Ovary (tissue), 3 donors: Measurements from ENCODE around the gene STRADB.
"Not testable (repeated sequence)": the region's sequence is repeated elsewhere in the genome, so short reads cannot be mapped to it uniquely, and the experiment has no call there.

ENCODE experiments used
- EP300 ChIP-seq: sonication (generic); formaldehyde crosslinking; IDR thresholded peaks from one replicate; pipeline ENCODE4 v1.6.1; 2017; ENCODE audit warnings: antibody characterized with exemption
- POLR2A ChIP-seq: fragments of 450-650 bp; IDR thresholded peaks from one replicate; pipeline ENCODE4 v1.6.1; 2017; ENCODE audit warnings: antibody characterized with exemption, mild to moderate bottlenecking, moderate library complexity
- TF ChIP-seq, protein P1 (sequence below), 3 donors: fragments of 450-650 bp in 2 of 3; fragments of 200-600 bp in 1 of 3; IDR thresholded peaks; one replicate each; pipeline versions ENCODE4 v1.5.1 to v1.8.0; 2016 to 2022; ENCODE audit warnings: antibody characterized with exemption in 3 of 3, mild to moderate bottlenecking in 1 of 3
- donor health status: DM: no; HTN: no; CAD: no.

DNA sequence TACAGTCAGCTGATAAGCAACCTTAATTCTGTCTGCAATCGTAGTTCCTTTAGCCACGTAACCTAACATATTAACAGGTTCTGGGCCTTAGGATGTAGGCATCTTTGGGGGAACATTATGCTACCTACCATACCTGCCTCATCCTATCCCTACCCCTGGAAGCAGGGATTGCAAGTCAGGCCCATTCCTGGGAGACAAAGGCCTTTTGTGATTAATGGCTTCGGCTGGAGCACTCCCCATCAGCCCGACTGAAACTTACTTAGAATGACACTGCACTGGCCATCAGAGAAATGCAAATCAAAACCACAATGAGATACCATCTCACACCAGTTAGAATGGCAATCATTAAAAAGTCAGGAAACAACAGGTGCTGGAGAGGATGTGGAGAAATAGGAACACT lies 32.2 kb downstream of the STRADB start:
- TF ChIP-seq, protein P1, sequence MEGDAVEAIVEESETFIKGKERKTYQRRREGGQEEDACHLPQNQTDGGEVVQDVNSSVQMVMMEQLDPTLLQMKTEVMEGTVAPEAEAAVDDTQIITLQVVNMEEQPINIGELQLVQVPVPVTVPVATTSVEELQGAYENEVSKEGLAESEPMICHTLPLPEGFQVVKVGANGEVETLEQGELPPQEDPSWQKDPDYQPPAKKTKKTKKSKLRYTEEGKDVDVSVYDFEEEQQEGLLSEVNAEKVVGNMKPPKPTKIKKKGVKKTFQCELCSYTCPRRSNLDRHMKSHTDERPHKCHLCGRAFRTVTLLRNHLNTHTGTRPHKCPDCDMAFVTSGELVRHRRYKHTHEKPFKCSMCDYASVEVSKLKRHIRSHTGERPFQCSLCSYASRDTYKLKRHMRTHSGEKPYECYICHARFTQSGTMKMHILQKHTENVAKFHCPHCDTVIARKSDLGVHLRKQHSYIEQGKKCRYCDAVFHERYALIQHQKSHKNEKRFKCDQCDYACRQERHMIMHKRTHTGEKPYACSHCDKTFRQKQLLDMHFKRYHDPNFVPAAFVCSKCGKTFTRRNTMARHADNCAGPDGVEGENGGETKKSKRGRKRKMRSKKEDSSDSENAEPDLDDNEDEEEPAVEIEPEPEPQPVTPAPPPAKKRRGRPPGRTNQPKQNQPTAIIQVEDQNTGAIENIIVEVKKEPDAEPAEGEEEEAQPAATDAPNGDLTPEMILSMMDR (IDR thresholded peaks at IDR 0.05): not testable (repeated sequence)
- not testable (repeated sequence) for TF ChIP-seq POLR2A, EP300
